DLD1 (cell line): ENCODE results near the gene RNF144A.

ENCODE experiments used
- in situ Hi-C: cut with HindIII; loops from 2 replicates; pipeline ENCODE4 v1.10.0; 2017; ENCODE audit warnings: low sequenced_read_pairs

Gene RNF144A

DNA sequence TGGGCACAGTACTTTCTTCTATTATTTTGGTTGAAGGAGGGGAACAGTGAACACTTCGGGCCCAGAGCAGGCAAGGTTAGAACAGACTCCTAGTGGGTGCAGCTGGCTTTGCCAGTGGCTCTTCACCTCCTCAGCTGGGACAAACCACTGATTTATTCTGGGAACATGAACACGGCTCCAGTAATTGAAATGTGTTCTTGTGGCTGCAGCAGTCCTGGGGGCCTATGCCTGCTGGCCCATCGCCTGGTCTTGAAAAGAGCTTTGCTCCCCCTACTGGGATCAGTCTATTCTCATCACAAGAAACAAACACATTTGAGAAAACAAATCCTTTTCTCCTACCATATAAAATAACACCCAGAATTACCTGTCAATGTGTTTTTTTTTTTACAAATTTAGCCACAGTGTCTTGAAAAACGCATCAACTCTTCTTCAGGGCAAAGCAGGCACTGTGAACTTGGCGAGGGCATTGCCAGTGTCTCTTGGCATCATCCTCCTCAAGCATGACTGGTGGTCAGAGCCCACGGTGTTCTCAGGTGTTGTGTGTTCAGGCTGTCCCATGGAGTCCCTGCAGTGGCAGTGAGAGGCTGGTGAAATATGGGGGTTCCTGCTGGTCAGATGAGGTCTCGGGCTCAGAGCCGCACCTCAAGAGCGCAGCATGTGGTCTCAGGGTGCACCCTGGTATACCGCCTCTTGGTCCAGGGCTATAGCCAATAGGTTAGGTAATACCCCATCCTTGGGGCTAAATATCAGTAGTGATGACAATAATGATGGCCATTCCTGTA, 51.3 kb downstream of the RNF144A start:
- in situ Hi-C loops: no loop called here

DNA sequence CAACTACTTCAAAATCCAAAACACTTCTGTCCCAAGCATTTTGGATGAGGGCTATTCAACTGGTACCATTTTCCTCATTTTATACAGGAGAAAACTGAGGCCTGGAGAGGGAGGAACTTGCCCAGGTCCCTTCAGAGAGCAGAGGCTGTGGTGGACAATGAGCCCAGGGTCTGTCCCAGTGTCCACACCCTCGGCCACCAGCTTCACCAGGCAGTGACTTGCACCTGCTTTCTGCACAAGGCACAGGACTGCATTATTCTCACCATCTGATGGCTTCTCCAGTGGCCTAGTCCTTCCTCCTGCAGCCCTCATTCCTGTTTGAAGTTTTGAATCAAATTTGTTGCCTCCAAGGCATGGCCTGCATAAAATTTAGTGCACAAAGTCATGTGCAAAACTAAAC, 53.3 kb downstream of the RNF144A start:
- in situ Hi-C loops: no loop called here

DNA sequence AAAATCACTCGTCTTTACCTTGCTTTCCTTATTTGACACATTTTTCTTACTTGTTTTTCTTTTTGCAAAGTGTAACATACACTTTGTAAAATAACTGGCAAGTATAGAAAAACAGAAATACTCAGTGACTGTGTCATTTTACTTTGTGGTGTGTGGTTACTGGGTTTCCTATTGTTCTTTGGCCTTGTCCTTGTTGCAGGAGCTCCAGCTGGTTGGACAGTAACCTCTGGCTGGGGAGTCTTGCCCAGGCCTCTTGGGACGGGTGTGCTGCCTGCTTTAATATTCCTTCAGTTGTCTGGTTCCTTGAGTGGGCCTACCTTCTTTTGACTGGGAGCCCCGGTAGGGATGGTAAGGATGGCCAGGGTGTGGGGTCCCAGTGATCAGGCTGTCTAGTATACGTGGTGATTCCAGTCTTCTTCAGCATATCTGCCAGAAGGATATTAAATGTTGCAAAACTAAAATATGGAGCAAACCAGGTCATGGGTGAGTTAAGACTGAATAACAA, 53.8 kb downstream of the RNF144A start:
- in situ Hi-C loops: no loop called here

DNA sequence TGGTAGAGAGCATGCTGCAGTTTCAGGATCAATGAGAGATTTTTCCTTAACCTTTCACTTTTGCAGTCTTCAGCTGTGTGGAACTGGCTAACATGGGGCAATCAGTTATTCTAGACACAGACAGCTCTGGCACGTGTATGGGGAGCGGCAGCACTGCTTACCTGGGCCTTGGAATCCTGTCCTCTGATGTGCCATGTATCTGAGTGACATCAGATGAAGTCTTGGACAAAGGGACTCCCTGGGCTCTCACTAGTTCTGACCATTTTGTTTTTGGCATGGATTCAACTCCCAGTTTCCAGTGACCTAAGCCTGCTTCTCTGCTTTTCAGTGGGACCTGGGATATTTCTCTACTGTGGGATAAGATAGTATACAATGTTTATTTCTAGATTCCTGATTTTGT, 54.3 kb downstream of the RNF144A start:
- in situ Hi-C loops: no loop called here

DNA sequence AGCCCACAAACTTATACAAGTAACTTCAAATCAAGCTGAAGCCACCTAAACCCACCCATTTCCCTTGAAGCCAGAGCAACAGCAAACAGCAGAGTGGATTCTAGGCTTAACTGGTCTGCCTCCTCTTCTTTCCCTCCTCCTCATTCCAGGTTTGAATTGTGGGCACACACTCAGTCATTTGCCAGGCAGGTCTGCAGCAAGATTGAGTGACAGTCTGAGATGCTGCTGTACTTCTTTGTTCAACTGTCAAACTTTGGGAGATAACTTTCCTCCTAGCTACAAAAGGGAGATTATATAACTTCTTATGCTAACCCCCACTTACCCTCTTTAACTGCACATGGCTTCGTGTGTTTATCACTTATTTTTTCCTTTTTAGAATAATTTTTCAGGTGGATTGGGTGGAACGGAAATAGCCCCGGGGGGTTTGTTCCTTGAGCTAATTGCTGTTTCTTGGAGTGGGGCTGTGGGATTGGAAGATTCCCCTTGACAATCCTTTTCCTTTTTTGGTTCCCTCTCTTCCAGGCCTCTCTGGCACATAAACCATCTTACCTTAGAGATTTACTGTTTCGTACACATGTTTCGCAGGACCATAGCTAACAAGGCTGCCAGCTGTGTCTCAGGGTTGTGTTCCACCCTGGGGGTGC, 55.0 kb downstream of the RNF144A start:
- in situ Hi-C loops: no loop called here

DNA sequence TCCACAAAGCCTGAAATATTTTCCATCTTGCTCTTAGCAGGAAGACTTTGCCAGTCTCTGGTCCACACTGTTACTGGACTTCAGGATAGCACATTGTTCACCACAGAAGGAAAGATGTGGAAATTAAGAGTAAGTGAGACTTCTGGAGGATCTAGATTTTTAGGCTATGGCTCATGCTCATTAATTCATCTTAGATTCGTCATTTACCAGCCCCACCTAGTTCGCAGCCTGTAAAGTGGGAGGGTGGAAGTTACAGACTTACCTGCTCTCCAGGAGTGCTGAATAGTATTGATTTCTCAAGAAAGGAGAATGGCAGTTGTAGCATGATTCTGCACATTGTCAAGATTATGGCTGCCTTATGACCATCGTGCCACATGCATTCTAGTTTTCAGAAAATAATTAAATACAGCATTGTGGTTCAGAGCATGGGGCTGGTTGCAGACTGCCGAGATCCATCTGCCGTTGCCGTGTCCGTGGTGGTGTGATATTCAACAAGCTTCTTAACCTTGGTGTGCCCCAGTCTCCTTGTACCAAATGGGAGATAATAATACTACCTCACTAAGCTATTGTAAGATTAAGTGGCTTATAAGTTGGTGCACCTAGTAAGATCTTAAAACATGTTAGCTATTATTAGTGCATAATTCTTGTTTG, 56.8 kb downstream of the RNF144A start:
- in situ Hi-C loops: no loop called here

DNA sequence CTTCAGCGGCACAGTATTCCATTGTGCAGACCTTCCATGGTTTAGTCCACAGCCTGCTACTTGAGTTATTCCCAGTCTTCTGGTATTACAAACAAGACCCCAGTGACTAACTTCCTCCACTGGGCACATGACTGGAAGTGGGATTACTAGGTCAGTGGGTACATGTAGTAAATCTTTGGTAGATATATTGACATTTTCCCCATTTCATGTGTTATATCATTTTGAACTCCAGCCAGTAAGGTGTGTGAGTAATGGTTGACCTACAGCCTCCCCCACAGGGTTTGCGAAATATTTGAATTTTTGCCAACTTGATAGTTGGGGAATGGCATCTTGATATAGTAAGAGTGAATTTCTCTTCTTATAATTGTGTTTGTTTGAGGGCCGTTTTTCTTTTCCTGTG, 58.8 kb downstream of the RNF144A start:
- in situ Hi-C loops: no loop called here

DNA sequence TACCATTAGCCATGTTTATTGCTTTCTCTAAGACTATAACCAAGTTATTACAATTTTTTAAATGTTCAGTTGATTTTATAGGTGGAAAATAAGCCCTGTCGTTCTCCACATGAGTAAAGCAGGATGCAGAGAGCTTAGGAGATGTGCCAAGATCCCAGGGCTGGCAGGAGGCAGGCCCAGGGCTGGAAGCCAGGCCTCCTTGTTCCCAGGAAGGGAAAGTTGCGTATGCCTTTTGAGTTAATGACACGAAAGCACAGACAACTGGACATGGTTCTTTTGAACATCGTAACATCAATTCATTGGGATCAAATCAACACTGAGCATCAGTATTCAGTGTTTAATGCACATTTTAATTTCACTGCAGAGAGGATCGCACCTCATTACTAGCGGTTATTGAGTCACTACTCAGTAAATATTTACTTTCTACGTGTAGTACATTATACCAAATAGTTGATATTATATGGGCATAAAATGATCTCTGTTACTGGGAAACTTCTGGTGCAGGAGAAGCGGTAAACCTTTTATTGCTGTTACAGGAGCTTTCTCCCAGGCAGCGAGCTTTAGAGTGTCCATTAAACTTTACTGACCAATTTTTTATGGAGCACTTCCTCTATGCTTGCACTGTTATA, 60.0 kb downstream of the RNF144A start:
- in situ Hi-C loops: no loop called here

DNA sequence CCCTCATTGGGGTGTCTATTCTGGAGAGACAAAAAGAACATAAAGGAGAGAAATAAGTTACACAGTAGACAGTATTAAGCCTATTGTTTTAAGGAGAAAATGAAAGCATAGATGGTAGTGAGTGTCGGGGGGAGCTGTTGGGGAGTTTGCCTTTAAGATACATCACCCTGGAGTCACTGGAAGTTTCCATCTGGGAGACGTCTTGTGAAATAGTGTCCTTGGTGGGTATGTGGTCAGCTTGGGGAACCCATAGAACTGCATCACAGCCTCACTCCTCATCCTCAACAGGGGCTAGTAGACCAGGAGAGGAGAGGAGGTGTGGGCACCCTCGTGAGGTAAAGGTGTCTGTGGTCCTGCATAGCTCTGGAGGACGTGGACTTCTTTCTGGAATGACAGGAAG, 60.6 kb downstream of the RNF144A start:
- in situ Hi-C loops: no loop called here

DNA sequence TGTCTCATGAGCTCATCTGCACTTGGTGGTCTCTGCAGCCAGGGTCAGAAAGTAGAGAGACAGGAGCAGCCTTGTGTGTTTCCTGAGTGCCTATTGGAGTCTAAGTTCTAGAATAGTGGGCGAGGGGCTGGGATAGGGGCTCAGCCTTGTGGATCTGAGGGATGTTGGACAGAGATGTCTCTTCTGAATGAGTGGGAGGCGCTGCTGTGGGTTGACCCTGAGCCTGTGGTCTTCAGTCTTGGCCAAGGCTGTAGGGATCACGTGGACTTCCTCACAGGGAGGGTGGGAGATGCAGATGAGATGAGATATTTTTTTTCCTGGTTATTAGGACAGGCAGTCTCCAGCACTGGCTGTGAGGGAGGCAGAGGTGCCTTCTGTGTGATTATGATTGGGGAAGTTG, 61.8 kb downstream of the RNF144A start:
- in situ Hi-C loops: no loop called here

DNA sequence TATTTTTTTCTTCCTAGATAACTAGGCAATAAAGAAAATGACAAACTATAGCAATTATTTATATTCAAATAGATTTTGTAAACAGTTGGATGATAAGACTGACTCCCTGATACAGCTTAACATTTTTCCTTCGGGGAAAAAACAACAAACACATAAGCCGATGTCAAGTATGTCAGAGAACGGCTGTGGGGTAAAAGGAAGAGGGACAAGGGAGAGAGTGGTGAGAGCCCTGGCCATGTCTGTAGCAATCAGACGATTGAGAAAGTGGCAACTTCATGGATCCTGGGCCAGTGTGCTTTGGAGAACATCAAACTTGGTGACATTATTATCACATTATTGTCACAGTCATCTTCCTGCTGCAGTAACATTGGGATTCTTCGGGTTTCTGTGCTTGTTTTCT, 65.2 kb downstream of the RNF144A start:
- in situ Hi-C loops: no loop called here

DNA sequence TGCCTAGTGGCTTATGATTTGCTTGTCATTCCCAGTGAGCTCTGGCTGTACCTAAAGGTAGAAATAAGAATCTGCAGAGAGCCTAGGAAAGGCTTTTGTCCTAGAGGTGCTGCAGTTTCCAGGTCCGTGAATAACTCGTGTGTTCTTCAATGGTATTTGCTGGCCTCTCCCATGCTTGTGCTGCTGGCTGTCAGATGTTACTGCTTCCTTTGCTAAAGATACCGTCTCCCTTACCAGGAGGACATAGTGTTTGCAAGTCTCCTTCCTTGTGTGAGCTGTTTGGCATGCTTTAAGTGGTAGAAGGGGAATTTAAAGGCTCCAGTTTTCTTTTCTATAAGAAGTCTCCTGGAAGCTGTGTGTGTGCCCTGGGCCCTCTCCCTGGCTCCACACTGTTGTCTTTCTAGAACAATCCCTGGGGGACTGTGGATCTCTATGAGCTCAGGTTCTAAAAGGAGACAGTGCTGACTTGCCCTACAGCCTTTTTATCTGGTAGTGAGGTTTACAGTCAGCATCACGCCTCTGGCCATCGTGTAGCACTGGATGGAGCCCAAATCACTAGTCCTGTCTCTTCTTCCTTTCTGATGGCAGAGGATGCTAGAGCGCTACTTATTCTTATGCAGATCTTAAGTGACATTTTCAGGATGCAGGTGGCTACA, 65.8 kb downstream of the RNF144A start:
- in situ Hi-C loops: no loop called here

DNA sequence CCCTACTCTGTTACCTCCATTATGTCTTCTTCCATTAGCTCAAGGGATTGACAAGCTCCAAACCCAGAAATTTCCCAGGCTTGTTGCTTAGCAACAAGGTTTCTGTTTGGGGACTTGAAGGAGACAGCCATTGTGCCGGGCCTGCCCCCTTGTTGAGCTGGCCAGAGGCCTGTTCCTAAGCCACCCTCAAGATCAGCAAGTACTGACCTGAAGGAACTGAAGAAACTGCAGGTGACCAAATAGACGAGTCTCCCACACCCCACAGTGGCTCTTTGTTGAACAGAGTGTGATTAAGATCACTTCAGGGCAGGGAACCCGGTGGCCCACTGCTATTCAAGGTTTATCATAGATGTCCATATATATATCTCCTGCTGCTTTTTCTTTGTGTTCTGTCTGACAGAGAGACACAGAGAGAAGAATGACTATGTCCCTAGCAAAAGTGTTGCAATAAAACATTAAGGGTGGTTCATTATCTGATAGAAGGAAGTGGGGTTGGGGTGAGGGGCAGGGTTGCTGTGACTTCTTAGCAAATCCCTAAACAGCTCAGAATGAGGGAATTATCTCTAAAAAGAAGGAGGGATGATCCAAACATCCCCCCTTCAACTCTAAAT, 69.2 kb downstream of the RNF144A start:
- in situ Hi-C loops: no loop called here

DNA sequence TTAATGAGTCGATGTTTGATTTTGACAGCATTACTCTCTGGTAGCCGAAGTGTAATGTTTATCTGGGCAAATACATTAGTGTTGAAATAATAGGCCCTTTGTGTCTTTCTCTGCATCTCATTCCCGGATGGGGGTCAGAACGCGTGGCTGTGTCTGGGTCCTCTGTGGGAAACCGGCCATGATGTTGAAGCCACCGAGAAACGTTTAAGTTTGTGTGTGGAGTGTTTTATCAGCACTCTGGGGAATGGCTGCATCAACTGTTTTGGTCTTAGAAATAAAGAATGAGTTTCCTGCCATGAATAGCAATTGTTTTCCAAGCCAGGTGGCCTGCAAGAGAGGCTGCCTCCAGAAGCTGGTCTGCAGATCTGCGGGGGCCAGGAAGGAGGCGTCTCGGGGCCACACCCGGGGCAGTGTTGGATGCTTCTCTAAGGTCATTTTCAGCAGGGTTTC, 69.7 kb downstream of the RNF144A start:
- in situ Hi-C loops: no loop called here

DNA sequence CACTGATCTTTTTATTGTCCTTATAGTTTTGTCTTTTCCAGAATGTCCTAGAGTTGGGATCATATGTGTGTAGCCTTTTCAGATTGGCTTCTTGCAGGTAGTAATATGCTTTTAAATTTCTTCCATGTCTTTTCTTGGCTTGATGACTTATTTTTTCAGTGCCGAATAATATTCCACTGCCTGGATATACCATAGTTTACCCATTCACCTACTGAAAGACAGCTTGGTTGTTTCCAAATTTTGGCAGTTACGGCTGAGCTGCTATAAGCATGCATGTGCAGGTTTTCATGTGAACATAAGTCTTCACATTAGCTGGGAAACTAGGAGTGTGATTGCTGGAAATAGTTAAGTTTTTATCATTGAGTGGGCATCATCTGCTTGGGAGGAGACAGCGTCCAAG, 73.7 kb downstream of the RNF144A start:
- in situ Hi-C loops: no loop called here

DNA sequence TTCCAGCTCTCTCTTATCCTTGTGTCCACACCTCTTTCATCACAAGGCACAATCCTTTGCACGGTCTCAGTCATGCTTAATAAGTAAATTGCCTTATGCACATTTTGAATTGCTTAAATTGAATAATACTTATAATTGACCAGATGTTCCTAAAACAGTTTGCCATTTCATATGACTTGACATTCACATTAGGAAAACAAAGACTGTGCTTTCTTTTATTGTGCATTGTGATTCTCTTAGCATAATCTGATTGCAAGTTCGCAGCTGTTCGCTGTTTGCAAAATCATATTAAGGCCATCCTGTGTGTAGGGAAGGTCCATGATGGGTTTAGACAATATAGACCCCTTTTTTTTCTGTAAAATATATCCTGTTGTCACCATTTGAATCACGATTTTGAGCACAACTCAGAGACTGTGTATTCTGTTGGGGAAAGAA, 75.6 kb downstream of the RNF144A start:
- in situ Hi-C loops: no loop called here

DNA sequence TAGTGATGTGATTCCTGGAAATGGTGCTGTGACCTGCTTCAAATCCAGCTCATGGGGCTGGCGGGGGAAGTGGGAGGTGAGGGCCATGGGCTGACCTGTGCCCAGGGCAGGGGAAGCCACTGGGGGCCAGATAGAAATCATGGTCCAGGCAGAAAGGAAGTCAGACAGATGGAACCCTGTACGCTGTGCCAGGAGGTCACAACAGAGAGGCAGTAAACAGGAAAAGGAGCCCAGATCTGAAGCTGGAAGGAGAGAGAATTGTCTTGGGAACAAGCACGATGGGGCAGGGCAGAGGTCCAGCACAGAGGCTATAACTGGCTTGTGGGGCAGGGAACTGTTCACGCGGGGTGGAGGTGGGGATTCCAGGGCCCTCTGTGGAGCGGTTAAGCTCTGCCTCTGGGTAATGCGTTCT, 76.0 kb downstream of the RNF144A start:
- in situ Hi-C loops: no loop called here

DNA sequence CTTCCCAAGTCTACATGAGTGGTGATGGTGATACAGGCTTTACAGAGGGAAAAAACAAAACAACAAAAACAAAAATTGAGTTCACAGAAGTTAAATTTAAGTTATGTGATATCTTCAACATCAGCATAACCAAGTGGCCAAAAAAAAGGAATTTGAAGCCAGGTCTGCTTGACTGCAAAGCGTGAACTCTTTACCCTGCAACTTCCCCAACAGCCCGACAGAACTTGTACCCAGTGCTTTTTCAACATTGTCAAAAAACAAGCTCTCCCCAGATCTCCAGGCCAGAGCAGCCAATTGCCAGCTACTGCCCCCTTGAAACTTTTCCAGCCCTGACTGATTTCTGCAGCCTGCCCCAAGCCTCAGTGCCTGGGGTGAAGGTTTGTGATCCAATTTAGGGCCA, 76.7 kb downstream of the RNF144A start:
- in situ Hi-C loops: no loop called here

DNA sequence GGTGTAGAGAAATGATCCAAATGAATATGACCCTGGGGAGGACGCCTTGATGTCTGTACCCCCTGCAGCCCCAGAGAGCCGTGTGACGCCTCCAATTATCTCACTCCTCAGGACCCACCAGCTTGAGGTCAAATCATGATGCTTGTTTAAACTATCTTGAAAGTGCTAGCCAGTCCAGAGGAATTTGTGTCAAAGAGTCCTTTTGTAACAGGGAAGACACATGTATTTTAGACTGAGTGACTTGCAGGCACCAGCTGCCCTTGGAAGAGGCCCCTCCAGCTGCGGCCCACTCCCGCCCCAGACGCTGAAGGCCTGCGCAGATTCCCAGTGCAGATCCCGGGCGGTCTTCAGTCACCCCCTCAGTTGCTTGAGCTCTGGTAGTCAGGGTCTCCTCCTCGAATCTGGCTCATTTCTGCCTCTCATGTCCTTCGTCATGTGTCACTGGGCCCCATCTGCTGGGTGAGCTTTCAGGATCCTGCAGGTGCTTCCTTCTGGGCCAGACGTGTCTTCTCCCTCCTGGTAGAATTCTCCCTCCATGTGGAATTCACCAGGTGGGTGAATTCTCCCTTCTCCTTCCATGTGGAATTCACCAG, 77.4 kb downstream of the RNF144A start:
- in situ Hi-C loops: no loop called here
